GM18861 (cell line): ENCODE measurements around the gene C17orf78.
"Not testable (repeated sequence)": the region's sequence is repeated elsewhere in the genome, so short reads cannot be mapped to it uniquely, and the experiment has no call there.

Experiments
- ATAC-seq: cut with Tn5 transposase; IDR thresholded peaks from one replicate; pipeline ENCODE4 v1.9.1; 2021; ENCODE audit not compliant: unreplicated experiment

Gene C17orf78

GRCh38 chr17:37430051-37430627, 54.4 kb downstream of the C17orf78 start:
- no peak for ATAC-seq

DNA sequence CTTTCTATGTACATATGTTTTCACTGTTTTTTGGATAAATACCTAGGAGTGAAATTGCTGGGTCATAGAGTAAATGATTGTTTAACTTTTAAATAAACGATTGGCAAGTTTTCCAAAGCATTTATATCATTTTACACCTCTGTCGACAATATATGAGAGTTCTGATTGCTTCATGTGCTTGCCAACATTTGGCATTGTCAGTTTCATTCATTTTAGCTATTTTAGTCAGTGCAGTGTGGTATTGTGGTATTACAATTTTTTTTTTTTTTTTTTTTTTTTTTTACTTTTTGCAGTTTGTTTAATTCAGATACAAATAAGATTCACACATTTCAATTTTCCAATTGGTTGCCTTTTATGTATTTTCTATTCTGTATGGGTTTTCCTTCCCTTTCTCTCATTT, 56.9 kb downstream of the C17orf78 start:
- ATAC-seq, result no peak

DNA sequence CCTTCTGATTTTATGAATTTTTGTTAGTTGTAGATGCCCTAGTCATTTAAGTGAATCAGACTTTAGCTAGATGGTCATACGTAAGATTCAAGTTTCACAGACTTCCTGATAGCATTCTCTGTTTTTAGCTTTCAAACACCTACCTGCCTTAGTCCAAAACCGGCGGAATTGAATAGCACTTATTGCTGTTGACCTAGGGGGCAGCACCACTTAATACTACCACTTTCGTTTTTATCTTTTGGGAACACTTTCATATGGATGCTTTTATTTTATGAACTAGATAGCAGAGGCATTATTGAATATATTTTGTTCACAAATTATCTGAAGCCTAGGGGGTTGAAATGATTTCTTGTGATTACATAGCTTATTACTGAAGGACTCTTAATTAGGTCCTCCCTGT, 62.4 kb downstream of the C17orf78 start:
- no peak for ATAC-seq

GRCh38 chr17:37440424-37440823, 64.6 kb downstream of the C17orf78 start:
- ATAC-seq, result no peak

GRCh38 chr17:37441369-37442014, 65.7 kb downstream of the C17orf78 start:
- ATAC-seq, result not testable (repeated sequence)
